Neural progenitor cell (in vitro differentiated cells): ENCODE measurements around the gene CCDC183. TPM values are rescaled to one million over a fixed set of nuclear protein-coding genes. Genes with fewer than 3 reads are reported as not detected.
A peak's percentile ranks its signal among the peaks of the same experiment; 100 is the strongest.

Experiments
- DNase-seq: peaks from one replicate; pipeline ENCODE4 v3.0.0-alpha.2; 2016; ENCODE audit warnings: low spot score
- H2AFZ ChIP-seq: fragments of 200-600 bp; sonication (generic); replicated peaks from 2 replicates; pipeline ENCODE4 v1.6.1; 2016; ENCODE audit warnings: antibody characterized with exemption
- H3F3A ChIP-seq: fragments of 200-600 bp; sonication (generic); 2 replicates; pipeline ENCODE4 v1.6.1; 2016; ENCODE audit warnings: antibody characterized with exemption, low read depth
- H3K27ac ChIP-seq: fragments of 200-600 bp; sonication (generic); 2 replicates; pipeline ENCODE4 v1.5.1; 2016; ENCODE audit warnings: mild to moderate bottlenecking
- H3K27me3 ChIP-seq: fragments of 200-600 bp; sonication (generic); 2 replicates; pipeline ENCODE4 v1.6.1; 2016; ENCODE audit warnings: mild to moderate bottlenecking, moderate library complexity
- H3K36me3 ChIP-seq: fragments of 200-600 bp; sonication (generic); 2 replicates; pipeline ENCODE4 v1.5.1; 2016
- H3K4me1 ChIP-seq: fragments of 200-600 bp; sonication (generic); 2 replicates; pipeline ENCODE4 v1.6.1; 2016; ENCODE audit warnings: mixed run types
- H3K4me2 ChIP-seq: fragments of 200-600 bp; sonication (generic); 2 replicates; pipeline ENCODE4 v1.6.1; 2016
- H3K4me3 ChIP-seq: fragments of 200-600 bp; sonication (generic); 2 replicates; pipeline ENCODE4 v1.5.1; 2016
- H3K79me2 ChIP-seq: fragments of 200-600 bp; sonication (generic); 2 replicates; pipeline ENCODE4 v1.6.1; 2016; ENCODE audit warnings: low read depth
- H3K9ac ChIP-seq: fragments of 200-600 bp; sonication (generic); 2 replicates; pipeline ENCODE4 v1.6.1; 2016
- H3K9me3 ChIP-seq: fragments of 200-600 bp; sonication (generic); 2 replicates; pipeline ENCODE4 v1.5.1; 2016; ENCODE audit warnings: low read depth
- H4K20me1 ChIP-seq: fragments of 200-600 bp; sonication (generic); 2 replicates; pipeline ENCODE4 v1.6.1; 2016; ENCODE audit warnings: low read depth
- H3K27ac Mint-ChIP-seq: 3 replicates; pipeline ENCODE4 v1.8.0; 2021; ENCODE audit warnings: mixed read lengths
- H3K27me3 Mint-ChIP-seq: 2 replicates; pipeline ENCODE4 v1.8.0; 2022; ENCODE audit warnings: low read depth, mild to moderate bottlenecking, inconsistent platforms, moderate library complexity, mixed read lengths; ENCODE audit not compliant: insufficient read depth
- H3K36me3 Mint-ChIP-seq: 3 replicates; pipeline ENCODE4 v1.8.0; 2021; ENCODE audit warnings: mixed read lengths
- H3K4me1 Mint-ChIP-seq: 3 replicates; pipeline ENCODE4 v1.8.0; 2021; ENCODE audit warnings: mixed read lengths
- H3K4me3 Mint-ChIP-seq: 3 replicates; pipeline ENCODE4 v1.8.0; 2021; ENCODE audit warnings: mild to moderate bottlenecking, moderate library complexity, mixed read lengths
- H3K9me3 Mint-ChIP-seq: 3 replicates; pipeline ENCODE4 v1.8.0; 2020; ENCODE audit warnings: mixed read lengths
- CTCF ChIP-seq: fragments of 200-600 bp; sonication (generic); IDR thresholded peaks from 2 replicates; pipeline ENCODE4 v1.5.1; 2017; ENCODE audit warnings: antibody characterized with exemption, mild to moderate bottlenecking
- EZH2 ChIP-seq: fragments of 200-600 bp; sonication (generic); IDR thresholded peaks from 2 replicates; pipeline ENCODE4 v1.6.1; 2017; ENCODE audit warnings: antibody characterized with exemption, mild to moderate bottlenecking, moderate library complexity
- EZH2phosphoT487 ChIP-seq: fragments of 200-600 bp; sonication (generic); IDR thresholded peaks from 2 replicates; pipeline ENCODE4 v1.6.1; 2017; ENCODE audit warnings: antibody characterized with exemption
- total RNA-seq: library from RNA; depleted of rRNA; stranded (reverse); fragments of >200 nt; gene quantifications from 2 replicates; pipeline ENCODE4 v1.2.3, GENCODE V29; 2015; ENCODE audit warnings: low replicate concordance

Gene CCDC183
- total RNA-seq, 1 donor from 2014 or later, result 0.84 TPM

GRCh38 chr9:136848393-136849037 is 52.4 kb downstream of the CCDC183 start:
- H3K9me3 Mint-ChIP-seq, result no peaks in the 10 kb centered on the region
- H3K27ac ChIP-seq, result no peak overlapping the region
- no peaks in the 10 kb centered on the region for H3K9me3 ChIP-seq
- H2AFZ ChIP-seq, result peak overlapping the region; percentile 33
- peak overlapping the region; percentile 74 for H3K27ac Mint-ChIP-seq
- H3K4me1 ChIP-seq, result peaks cover 5% of the 10 kb centered on the region
- peak overlapping the region; percentile 68 for H3K4me3 ChIP-seq
- DNase-seq, result peak; percentile 87
- H3K27me3 Mint-ChIP-seq, result peaks cover 19% of the 10 kb centered on the region
- H3K4me3 Mint-ChIP-seq, result peak overlapping the region; percentile 94
- peaks cover 8% of the 10 kb centered on the region for H3K79me2 ChIP-seq
- H3K9ac ChIP-seq, result peak overlapping the region; percentile 14
- peaks cover 18% of the 10 kb centered on the region for H4K20me1 ChIP-seq
- H3K27me3 ChIP-seq, result peaks cover 20% of the 10 kb centered on the region
- TF ChIP-seq EZH2, result no peak
- no peak for TF ChIP-seq CTCF
- H3K36me3 ChIP-seq, result no peaks in the 10 kb centered on the region
- H3K4me1 Mint-ChIP-seq, result peaks cover 1% of the 10 kb centered on the region
- H3K4me2 ChIP-seq, result peak overlapping the region; percentile 90
- H3F3A ChIP-seq, result peaks cover 17% of the 10 kb centered on the region
- no peaks in the 10 kb centered on the region for H3K36me3 Mint-ChIP-seq

- Histone ChIP-seq H3F3A (peaks cover 17% of the 10 kb centered on the region), H3K9ac (peak within 1 kb of the TSS; percentile 14), H3K36me3 (no peaks in the 10 kb centered on the region), H3K4me3 (peak within 1 kb of the TSS; percentile 68), H4K20me1 (peaks cover 18% of the 10 kb centered on the region), H3K27ac (no peak within 1 kb of the TSS), H3K4me2 (peak within 1 kb of the TSS; percentile 91), H2AFZ (peak within 1 kb of the TSS; percentile 97), H3K4me1 (peaks cover 5% of the 10 kb centered on the region), H3K9me3 (no peaks in the 10 kb centered on the region), H3K27me3 (peaks cover 20% of the 10 kb centered on the region), H3K79me2 (peaks cover 8% of the 10 kb centered on the region)
- H3K9me3 Mint-ChIP-seq, result no peaks in the 10 kb centered on the region
- TF ChIP-seq EZH2, result no peak
- no peak for TF ChIP-seq CTCF
- no peak for TF ChIP-seq EZH2phosphoT487
- H3K4me1 Mint-ChIP-seq, result no peaks in the 10 kb centered on the region
- H3K27ac Mint-ChIP-seq, result peak within 1 kb of the TSS; percentile 74
- H3K36me3 Mint-ChIP-seq, result no peaks in the 10 kb centered on the region
- peaks cover 19% of the 10 kb centered on the region for H3K27me3 Mint-ChIP-seq
- H3K4me3 Mint-ChIP-seq, result peak within 1 kb of the TSS; percentile 94
- DNase-seq, result peak; percentile 100
Measured at GRCh38 chr9:136849038-136849959, 53.2 kb downstream of the CCDC183 start, which contains the start of gene PHPT1. Gene PHPT1 (plus strand): TSS chr9:136849409. CDS start chr9:136849431, 22 bp downstream.

GRCh38 chr9:136849960-136850865 is 54.1 kb downstream of the CCDC183 start:
- DNase-seq, result no peak
- H3K9me3 ChIP-seq, result no peaks in the 10 kb centered on the region
- peaks cover 5% of the 10 kb centered on the region for H3K4me1 ChIP-seq
- H3K27me3 ChIP-seq, result peaks cover 20% of the 10 kb centered on the region
- H3K79me2 ChIP-seq, result peaks cover 8% of the 10 kb centered on the region
- H3K36me3 Mint-ChIP-seq, result no peaks in the 10 kb centered on the region
- no peaks in the 10 kb centered on the region for H3K9me3 Mint-ChIP-seq
- peak overlapping the region; percentile 63 for H3K27ac Mint-ChIP-seq
- no peaks in the 10 kb centered on the region for H3K36me3 ChIP-seq
- no peak overlapping the region for H2AFZ ChIP-seq
- H3K9ac ChIP-seq, result no peak overlapping the region
- H3K4me3 Mint-ChIP-seq, result peak overlapping the region; percentile 94
- H3K4me2 ChIP-seq, result peak overlapping the region; percentile 91
- no peaks in the 10 kb centered on the region for H3K4me1 Mint-ChIP-seq
- peak overlapping the region; percentile 68 for H3K4me3 ChIP-seq
- peaks cover 18% of the 10 kb centered on the region for H4K20me1 ChIP-seq
- peaks cover 17% of the 10 kb centered on the region for H3F3A ChIP-seq
- TF ChIP-seq CTCF (no peak), EZH2 (no peak), EZH2phosphoT487 (no peak)
- H3K27ac ChIP-seq, result no peak overlapping the region
- peaks cover 18% of the 10 kb centered on the region for H3K27me3 Mint-ChIP-seq
